Panc1 (cell line): ENCODE measurements around the gene SNX18. TPM values are rescaled to one million over a fixed set of nuclear protein-coding genes. Genes with fewer than 3 reads are reported as not detected.
"Not testable (repeated sequence)": the region's sequence is repeated elsewhere in the genome, so short reads cannot be mapped to it uniquely, and the experiment has no call there.

Experiments used
- ATAC-seq: fragments of 200-7000 bp; cut with Tn5 transposase; 2 replicates; pipeline ENCODE4 v1.9.1; 2020; ENCODE audit warnings: mild to moderate bottlenecking, moderate library complexity
- BruUV-seq: library from RNA; stranded (reverse); fragments of 400-500 nt; replicated peaks from 2 replicates; lab custom pipeline; 2021; lab: Mats Ljungman, UMichigan
- CTCF ChIA-PET: fragments of 300-600 bp; sonication (Branson Sonifier 250); formaldehyde crosslinking; loops from one replicate; lab custom pipeline; 2022; ENCODE audit warnings: antibody characterized with exemption; lab: Charles Lee
- POLR2A ChIA-PET: fragments of 300-600 bp; sonication (Branson Sonifier 250); formaldehyde crosslinking; loops from one replicate; lab custom pipeline; 2022; ENCODE audit warnings: antibody characterized with exemption; lab: Charles Lee
- DNase-seq: peaks from one replicate; pipeline ENCODE4 v3.0.0-alpha.2; 2010; ENCODE audit warnings: low read depth, low spot score
- H3K27ac ChIP-seq: 2 replicates; pipeline ENCODE4 v1.5.1; 2011; ENCODE audit warnings: mild to moderate bottlenecking, low read length, inconsistent platforms
- H3K27me3 ChIP-seq: fragments of 200-500 bp; sonication (Bioruptor generic); 2 replicates; pipeline ENCODE4 v1.6.0; 2014; ENCODE audit warnings: low read length, inconsistent platforms; ENCODE audit not compliant: control insufficient read depth, insufficient read depth
- H3K36me3 ChIP-seq: fragments of 200-500 bp; sonication (Bioruptor generic); 2 replicates; pipeline ENCODE4 v1.5.1; 2014; ENCODE audit warnings: inconsistent platforms, mild to moderate bottlenecking, low read length, moderate library complexity; ENCODE audit not compliant: control insufficient read depth, insufficient read depth
- H3K4me1 ChIP-seq: 2 replicates; pipeline ENCODE4 v1.5.1; 2011; ENCODE audit warnings: inconsistent platforms, mild to moderate bottlenecking, low read length, moderate library complexity; ENCODE audit not compliant: control insufficient read depth, insufficient read depth
- H3K4me3 ChIP-seq, 2 experiments: 2 replicates each; pipeline ENCODE4 v1.5.1; 2011 to 2012; ENCODE audit warnings: low read depth in 2 of 2, low read length in 2 of 2, mild to moderate bottlenecking in 2 of 2, inconsistent platforms in 1 of 2, moderate library complexity in 1 of 2
- H3K9me3 ChIP-seq: fragments of 200-500 bp; sonication (Bioruptor generic); 2 replicates; pipeline ENCODE4 v1.5.1; 2014; ENCODE audit warnings: low read depth, mild to moderate bottlenecking, inconsistent platforms, low read length, moderate library complexity; ENCODE audit not compliant: control insufficient read depth, insufficient read depth
- CTCF ChIP-seq: fragments of 450-650 bp; IDR thresholded peaks from 2 replicates; pipeline ENCODE4 v1.5.1; 2017; ENCODE audit warnings: mild to moderate bottlenecking
- POLR2AphosphoS5 ChIP-seq: IDR thresholded peaks from 2 replicates; pipeline ENCODE4 v1.6.1; 2012; ENCODE audit warnings: mild to moderate bottlenecking, low read depth, low read length, moderate library complexity
- REST ChIP-seq, 2 experiments: IDR thresholded peaks; 2 replicates each; pipeline ENCODE4 v1.6.1; 2011 to 2012; ENCODE audit warnings: low read depth in 2 of 2, control low read depth in 1 of 2, low read length in 1 of 2, mild to moderate bottlenecking in 1 of 2, moderate library complexity in 1 of 2; ENCODE audit not compliant: insufficient read depth in 1 of 2
- SIN3A ChIP-seq: IDR thresholded peaks from 2 replicates; pipeline ENCODE4 v1.6.1; 2012; ENCODE audit warnings: low read depth, mild to moderate bottlenecking, low read length, moderate library complexity, borderline replicate concordance; ENCODE audit not compliant: insufficient read depth
- TCF7L2 ChIP-seq: IDR thresholded peaks from 2 replicates; pipeline ENCODE4 v1.6.1; 2011; ENCODE audit warnings: mild to moderate bottlenecking, low read depth, low read length, inconsistent platforms
- in situ Hi-C: cut with HindIII; loops from 2 replicates; pipeline ENCODE4 v1.10.0; 2016; ENCODE audit warnings: low sequenced_read_pairs, low pct_unique_long_range_greater_than_20kb
- intact Hi-C: fragments of 100-400 bp; cut with micrococcal nuclease; formaldehyde crosslinking; loops from one replicate; pipeline ENCODE4 v1.10.0; 2022; ENCODE audit not compliant: unreplicated experiment
- total RNA-seq: library from RNA; stranded (reverse); gene quantifications from one replicate; pipeline ENCODE4 v1.2.1, GENCODE V29; 2021; ENCODE audit not compliant: unreplicated experiment

SNX18 gene
- total RNA-seq, 1 experiment from 2014 or later = 14.4 TPM

GRCh38 chr5:54489648-54489979 lies 27.9 kb upstream of the SNX18 start:
- peak; percentile 65 for TF ChIP-seq CTCF

GRCh38 chr5:54491326-54491725 lies 26.2 kb upstream of the SNX18 start:
- Histone ChIP-seq H3K27ac (no peak overlapping the region), H3K4me3 (no peak overlapping the region), H3K36me3 (no peaks in the 10 kb centered on the region), H3K4me1 (no peaks in the 10 kb centered on the region), H3K9me3 (no peaks in the 10 kb centered on the region), H3K27me3 (no peaks in the 10 kb centered on the region)
- no TSS peak for BruUV-seq
- intact Hi-C loops (no loop called here), in situ Hi-C loops (no loop called here)
- DNase-seq (no peak), ATAC-seq (no peak)
- CTCF ChIA-PET = no interaction called here
- TF ChIP-seq TCF7L2 (no peak), SIN3A (no peak), POLR2AphosphoS5 (no peak), CTCF (no peak), REST (IDR thresholded peaks at IDR 0.05; ENCODE audit: insufficient read depth in 1 of 2, low read depth in 2 of 2, low read length in 1 of 2) (no peak)
- POLR2A ChIA-PET = no interaction called here

More at GRCh38 chr5:54489648-54489979, 27.9 kb upstream of the SNX18 start:
- ATAC-seq, DNase-seq, BruUV-seq, H3K4me1 ChIP-seq, H3K27ac ChIP-seq, H3K36me3 ChIP-seq, H3K27me3 ChIP-seq, POLR2A ChIA-PET, H3K4me3 ChIP-seq, in situ Hi-C loops, H3K9me3 ChIP-seq: not testable (repeated sequence)
- intact Hi-C loops = loop anchor here (5.0 kb wide), 1 partner anchor 247 kb away; no protein-coding TSS in a partner anchor
- CTCF ChIA-PET = interaction anchor here (0.7 to 1.8 kb wide), 2 partner anchors 115 to 246 kb away, joined by 3 to 6 read pairs; no protein-coding TSS in a partner anchor

GRCh38 chr5:54492178-54492577 lies 25.4 kb upstream of the SNX18 start:
- ChIA-PET POLR2A (no interaction called here), CTCF (no interaction called here)
- ATAC-seq (no peak), DNase-seq (no peak)
- TF ChIP-seq SIN3A = no peak
- no peak for TF ChIP-seq CTCF
- Histone ChIP-seq H3K27ac (no peak overlapping the region), H3K4me1 (no peaks in the 10 kb centered on the region), H3K27me3 (no peaks in the 10 kb centered on the region), H3K9me3 (no peaks in the 10 kb centered on the region), H3K36me3 (no peaks in the 10 kb centered on the region), H3K4me3 (no peak overlapping the region)
- no TSS peak for BruUV-seq
- in situ Hi-C loops (no loop called here), intact Hi-C loops (no loop called here)
